SU-DHL-6 (cell line): ENCODE results near the gene KCNAB2.

Source experiments
- H2AFZ ChIP-seq: fragments of 200-600 bp; sonication (generic); 2 replicates; pipeline ENCODE4 v1.6.1; 2014; ENCODE audit warnings: low read depth, mild to moderate bottlenecking, moderate library complexity, mixed read lengths, antibody characterized with exemption, low read length; ENCODE audit not compliant: severe bottlenecking
- H3F3A ChIP-seq: fragments of 200-600 bp; shearing (Covaris generic); 2 replicates; pipeline ENCODE4 v1.6.0; 2016; ENCODE audit warnings: antibody characterized with exemption, mild to moderate bottlenecking; ENCODE audit not compliant: insufficient read depth
- H3K27ac ChIP-seq: fragments of 200-600 bp; sonication (generic); 2 replicates; pipeline ENCODE4 v1.5.1; 2016; ENCODE audit warnings: low read depth, mild to moderate bottlenecking, low read length, moderate library complexity, mixed read lengths
- H3K27me3 ChIP-seq: fragments of 200-600 bp; sonication (generic), shearing (Covaris generic); 2 replicates; pipeline ENCODE4 v1.6.0; 2014; ENCODE audit warnings: mild to moderate bottlenecking, low read length
- H3K36me3 ChIP-seq: fragments of 200-600 bp; sonication (generic); 2 replicates; pipeline ENCODE4 v1.6.1; 2014; ENCODE audit warnings: mild to moderate bottlenecking, low read length, mixed read lengths
- H3K4me2 ChIP-seq: fragments of 300-600, 200-600 bp; shearing (Covaris generic), sonication (generic); 2 replicates; pipeline ENCODE4 v1.6.0; 2014; ENCODE audit warnings: low read length, low read depth, mild to moderate bottlenecking; ENCODE audit not compliant: poor library complexity, severe bottlenecking
- H3K4me3 ChIP-seq: fragments of 200-600 bp; sonication (generic); 2 replicates; pipeline ENCODE4 v1.5.1; 2014; ENCODE audit warnings: antibody characterized with exemption, low read length, mild to moderate bottlenecking, mixed read lengths; ENCODE audit not compliant: insufficient read depth, poor library complexity, severe bottlenecking
- H3K79me2 ChIP-seq: fragments of 200-600 bp; sonication (generic); 2 replicates; pipeline ENCODE4 v1.6.1; 2014; ENCODE audit warnings: mild to moderate bottlenecking, low read length, moderate library complexity; ENCODE audit not compliant: insufficient read depth
- H3K9ac ChIP-seq: fragments of 200-600 bp; sonication (generic); 2 replicates; pipeline ENCODE4 v1.7.0; 2014; ENCODE audit warnings: mild to moderate bottlenecking, low read length
- H3K9me2 ChIP-seq: fragments of 200-600 bp; sonication (generic); replicated peaks from 2 replicates; pipeline ENCODE4 v1.6.1; 2014; ENCODE audit warnings: low read length; ENCODE audit not compliant: insufficient read depth
- H3K9me3 ChIP-seq: fragments of 200-600 bp; sonication (generic); 2 replicates; pipeline ENCODE4 v1.6.1; 2014; ENCODE audit warnings: low read length, mixed read lengths; ENCODE audit not compliant: insufficient read depth
- H4K20me1 ChIP-seq: fragments of 200-600 bp; sonication (generic); 2 replicates; pipeline ENCODE4 v1.6.1; 2014; ENCODE audit warnings: low read depth, mild to moderate bottlenecking, antibody characterized with exemption, low read length, moderate library complexity, mixed read lengths
- CTCF ChIP-seq: fragments of 200-600 bp; sonication (generic); IDR thresholded peaks from one replicate; pipeline ENCODE4 v1.5.1; 2017; ENCODE audit warnings: antibody characterized with exemption, mild to moderate bottlenecking, low read length, moderate library complexity; ENCODE audit not compliant: insufficient read depth, poor library complexity, severe bottlenecking
- EZH2phosphoT487 ChIP-seq: fragments of 200-600 bp; sonication (generic), shearing (Covaris generic); conservative IDR thresholded peaks from 2 replicates; pipeline ENCODE4 v1.6.1; 2018; ENCODE audit warnings: mild to moderate bottlenecking, antibody characterized with exemption, low read length, moderate library complexity, mixed read lengths

KCNAB2 gene

DNA sequence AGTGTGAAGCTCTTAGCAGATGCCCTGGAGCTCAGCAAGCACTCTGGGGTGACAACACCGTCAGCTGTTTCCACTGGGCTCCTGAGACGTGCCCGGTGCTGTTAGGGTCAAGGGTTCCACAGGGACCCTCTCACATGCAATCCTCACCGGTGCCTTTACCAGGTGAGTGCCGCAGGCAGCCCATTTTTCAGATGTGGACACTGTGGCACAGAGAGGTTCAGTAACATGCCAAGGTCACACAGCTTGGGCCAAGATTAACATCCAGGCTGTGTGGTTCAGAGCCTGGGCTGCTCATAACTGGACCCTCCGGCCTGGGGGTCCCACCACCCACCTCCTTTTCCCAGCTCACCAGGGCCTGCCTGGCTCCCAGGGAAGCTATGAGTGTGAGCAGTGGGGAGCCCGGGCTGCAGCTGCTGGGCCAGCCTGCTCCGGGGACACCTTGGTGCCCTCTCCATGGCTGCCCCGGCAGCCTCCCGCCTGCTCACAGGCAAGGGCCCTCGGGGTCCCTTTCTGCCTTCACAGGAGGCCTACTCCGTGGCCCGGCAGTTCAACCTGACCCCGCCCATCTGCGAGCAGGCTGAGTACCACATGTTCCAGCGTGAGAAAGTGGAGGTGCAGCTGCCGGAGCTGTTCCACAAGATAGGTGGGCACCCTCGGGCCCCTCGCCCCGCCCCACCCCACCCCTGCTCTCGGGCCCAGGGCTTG, 49.3 kb downstream of the KCNAB2 start:
- Histone ChIP-seq H3K9me2 (no peaks in the 10 kb centered on the region), H4K20me1 (no peaks in the 10 kb centered on the region), H3K9me3 (no peaks in the 10 kb centered on the region), H3K27ac (no peak overlapping the region), H3K9ac (no peak overlapping the region), H3K79me2 (no peaks in the 10 kb centered on the region), H3K4me2 (no peak overlapping the region), H3K36me3 (no peaks in the 10 kb centered on the region), H3F3A (no peaks in the 10 kb centered on the region), H3K27me3 (no peaks in the 10 kb centered on the region), H3K4me3 (no peak overlapping the region), H2AFZ (no peak overlapping the region)
- TF ChIP-seq CTCF (no peak), EZH2phosphoT487 (no peak)

DNA sequence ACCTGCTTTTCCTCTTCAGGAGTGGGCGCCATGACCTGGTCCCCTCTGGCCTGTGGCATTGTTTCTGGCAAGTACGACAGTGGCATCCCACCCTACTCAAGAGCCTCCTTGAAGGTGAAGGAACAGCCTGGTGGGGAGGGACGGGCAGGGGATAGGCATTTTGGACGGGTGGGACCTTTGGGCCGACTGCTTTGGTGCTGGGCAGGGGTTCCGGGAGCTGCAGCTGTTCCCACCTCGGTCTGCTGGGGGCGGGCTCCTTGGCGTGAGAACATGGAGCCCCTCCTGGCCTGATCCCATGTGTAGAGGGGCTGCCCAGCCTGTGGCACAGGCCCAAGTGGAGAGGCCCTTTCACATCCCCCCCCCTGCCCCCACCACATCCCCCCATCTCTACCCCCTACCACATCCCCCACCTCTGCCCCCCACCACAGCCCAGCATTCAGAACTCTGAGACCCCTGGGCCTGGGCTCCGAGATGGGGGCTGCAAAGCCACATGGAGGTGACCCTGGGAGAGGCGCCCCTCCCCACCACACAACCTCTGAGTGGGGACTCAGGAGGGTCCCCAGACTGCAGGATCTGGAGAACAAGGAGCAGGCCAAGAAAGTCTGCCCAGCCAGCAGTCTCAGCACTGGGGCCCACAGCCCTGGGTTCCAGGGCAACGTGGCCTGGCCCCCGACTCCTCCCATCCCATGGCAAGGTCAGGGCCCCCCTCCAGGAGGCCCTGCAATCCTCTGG, 50.0 kb downstream of the KCNAB2 start:
- H3K4me3 ChIP-seq: no peak overlapping the region
- no peak overlapping the region for H3K9ac ChIP-seq
- H2AFZ ChIP-seq: no peak overlapping the region
- no peaks in the 10 kb centered on the region for H3K9me3 ChIP-seq
- H3K9me2 ChIP-seq: no peaks in the 10 kb centered on the region
- H4K20me1 ChIP-seq: no peaks in the 10 kb centered on the region
- H3K27me3 ChIP-seq: no peaks in the 10 kb centered on the region
- no peaks in the 10 kb centered on the region for H3F3A ChIP-seq
- TF ChIP-seq CTCF (no peak), EZH2phosphoT487 (no peak)
- H3K79me2 ChIP-seq: no peaks in the 10 kb centered on the region
- H3K36me3 ChIP-seq: no peaks in the 10 kb centered on the region
- no peak overlapping the region for H3K4me2 ChIP-seq
- H3K27ac ChIP-seq: no peak overlapping the region

DNA sequence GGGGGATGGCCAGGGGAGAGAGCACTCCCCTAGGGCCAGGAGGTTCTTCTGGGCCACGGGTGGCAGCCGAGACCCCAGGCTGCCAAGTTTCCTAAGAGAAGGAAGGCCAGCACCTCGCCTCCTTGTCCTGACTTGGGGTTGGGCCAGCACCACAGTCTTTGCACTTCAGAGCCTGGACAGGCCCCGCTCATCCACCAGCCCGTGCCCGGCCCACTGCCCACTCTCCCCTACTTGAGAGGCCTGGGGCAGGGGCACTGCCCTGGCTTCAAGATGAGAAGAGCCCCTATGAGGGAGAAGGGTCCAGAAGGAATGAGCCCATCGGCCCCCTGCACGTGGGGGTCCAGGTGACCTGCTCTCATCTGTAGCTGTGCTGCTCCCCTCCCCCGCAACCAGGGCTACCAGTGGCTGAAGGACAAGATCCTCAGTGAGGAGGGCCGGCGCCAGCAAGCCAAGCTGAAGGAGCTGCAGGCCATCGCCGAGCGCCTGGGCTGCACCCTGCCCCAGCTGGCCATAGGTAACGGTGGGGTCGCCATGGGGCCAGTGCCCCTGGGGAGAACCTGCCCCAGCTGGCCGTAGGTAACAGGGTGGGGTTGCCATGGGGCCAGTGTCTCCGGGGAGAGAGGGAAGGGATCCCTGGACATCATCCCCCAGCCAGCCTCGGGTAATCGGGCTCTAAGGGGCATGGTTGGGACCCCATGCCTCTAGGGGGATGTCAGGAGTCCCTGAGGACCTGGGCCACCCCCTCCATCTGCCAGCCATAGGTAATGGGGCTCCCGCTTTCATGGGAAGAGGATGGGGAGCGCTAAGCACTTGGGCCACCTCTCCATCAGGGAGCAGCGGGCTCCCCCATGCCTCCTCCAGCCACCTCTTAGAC, 50.8 kb downstream of the KCNAB2 start:
- Histone ChIP-seq H3K27ac (no peak overlapping the region), H3F3A (no peaks in the 10 kb centered on the region), H3K27me3 (no peaks in the 10 kb centered on the region), H3K9me2 (no peaks in the 10 kb centered on the region), H2AFZ (no peak overlapping the region), H3K9me3 (no peaks in the 10 kb centered on the region), H3K79me2 (no peaks in the 10 kb centered on the region), H3K9ac (no peak overlapping the region), H4K20me1 (no peaks in the 10 kb centered on the region), H3K4me2 (no peak overlapping the region), H3K4me3 (no peak overlapping the region), H3K36me3 (no peaks in the 10 kb centered on the region)
- TF ChIP-seq CTCF: no peak
- no peak for TF ChIP-seq EZH2phosphoT487
